Measurements from ENCODE around the gene SDR9C7.
"Not testable (repeated sequence)": the region's sequence is repeated elsewhere in the genome, so short reads cannot be mapped to it uniquely, and the experiment has no call there.

Gene SDR9C7

GRCh38 chr12:56933826-56934625, at the start of gene SDR9C7:
TSS of gene SDR9C7 (minus strand) at chr12:56934408. CDS start at chr12:56934261, 147 bp downstream.
- DNase-seq (ENCODE audit: low read depth, low spot score) = no peak

GRCh38 chr12:56983386-56983785, 49.2 kb upstream of the SDR9C7 start:
- DNase-seq (ENCODE audit: low read depth, low spot score) = no peak

GRCh38 chr12:56982578-56983236, 48.5 kb upstream of the SDR9C7 start:
- not testable (repeated sequence) for DNase-seq (ENCODE audit: low read depth, low spot score)

- no peak for DNase-seq (ENCODE audit: low read depth, low spot score)
These were observed 46.8 kb upstream of the SDR9C7 start for GRCh38 chr12:56980941-56981530.

GRCh38 chr12:56980268-56980667, 46.1 kb upstream of the SDR9C7 start:
- DNase-seq (ENCODE audit: low read depth, low spot score) = no peak

- no peak for DNase-seq (ENCODE audit: low read depth, low spot score)
These were observed 45.4 kb upstream of the SDR9C7 start for GRCh38 chr12:56979628-56980027.

GRCh38 chr12:56978397-56979138, 44.4 kb upstream of the SDR9C7 start:
- DNase-seq (ENCODE audit: low read depth, low spot score) = no peak

GRCh38 chr12:56977361-56977760, 43.2 kb upstream of the SDR9C7 start:
- not testable (repeated sequence) for DNase-seq (ENCODE audit: low read depth, low spot score)

- not testable (repeated sequence) for DNase-seq (ENCODE audit: low read depth, low spot score)
These were observed 40.0 kb upstream of the SDR9C7 start for GRCh38 chr12:56974224-56974623.

GRCh38 chr12:56968910-56969309, 34.7 kb upstream of the SDR9C7 start:
- DNase-seq (ENCODE audit: low read depth, low spot score) = not testable (repeated sequence)

GRCh38 chr12:56965997-56966642, 31.9 kb upstream of the SDR9C7 start:
- DNase-seq (ENCODE audit: low read depth, low spot score) = not testable (repeated sequence)

GRCh38 chr12:56965124-56965523, 30.9 kb upstream of the SDR9C7 start:
- not testable (repeated sequence) for DNase-seq (ENCODE audit: low read depth, low spot score)

- DNase-seq (ENCODE audit: low read depth, low spot score) = not testable (repeated sequence)
These were observed 29.3 kb upstream of the SDR9C7 start for GRCh38 chr12:56963557-56963956.

GRCh38 chr12:56962247-56962646, 28.0 kb upstream of the SDR9C7 start:
- DNase-seq (ENCODE audit: low read depth, low spot score) = not testable (repeated sequence)

GRCh38 chr12:56958422-56958821, 24.2 kb upstream of the SDR9C7 start:
- no peak for DNase-seq (ENCODE audit: low read depth, low spot score)

- DNase-seq (ENCODE audit: low read depth, low spot score) = no peak
These were observed 23.2 kb upstream of the SDR9C7 start, which contains the start of gene RDH16 for GRCh38 chr12:56957229-56958052. TSS of gene RDH16 (minus strand) at chr12:56957608. CDS start at chr12:56957462, 146 bp downstream.

- no peak for DNase-seq (ENCODE audit: low read depth, low spot score)
These were observed 21.5 kb upstream of the SDR9C7 start for GRCh38 chr12:56955631-56956256.

GRCh38 chr12:56954958-56955355, 20.7 kb upstream of the SDR9C7 start:
- DNase-seq (ENCODE audit: low read depth, low spot score) = no peak

- no peak for DNase-seq (ENCODE audit: low read depth, low spot score)
These were observed 20.1 kb upstream of the SDR9C7 start for GRCh38 chr12:56954057-56954957.
